HAP-1 (cell line): ENCODE data around the gene KCNIP1.
A peak's percentile ranks its signal among the peaks of the same experiment; 100 is the strongest.

Experiments used
- DNase-seq, 2 experiments: peaks; one replicate each; pipeline ENCODE4 v3.0.0-alpha.2; 2016 to 2020; ENCODE audit warnings: low spot score in 2 of 2
- H3K27me3 ChIP-seq: fragments of 250-450 bp; sonication (Bioruptor Pico); 2 replicates; pipeline ENCODE4 v1.5.1; 2020; ENCODE audit warnings: low read depth, mild to moderate bottlenecking, moderate library complexity
- H3K36me3 ChIP-seq: fragments of 250-450 bp; sonication (Bioruptor Pico); replicated peaks from 2 replicates; pipeline ENCODE4 v1.5.1; 2020; ENCODE audit warnings: mild to moderate bottlenecking
- H3K4me1 ChIP-seq: fragments of 250-450 bp; sonication (Bioruptor Pico); 2 replicates; pipeline ENCODE4 v1.5.1; 2020; ENCODE audit warnings: mild to moderate bottlenecking
- H3K4me3 ChIP-seq: fragments of 250-450 bp; sonication (Bioruptor Pico); 2 replicates; pipeline ENCODE4 v1.5.1; 2020; ENCODE audit warnings: mild to moderate bottlenecking, moderate library complexity
- H3K9me3 ChIP-seq: fragments of 250-450 bp; sonication (Bioruptor Pico); 2 replicates; pipeline ENCODE4 v1.5.1; 2020; ENCODE audit warnings: mild to moderate bottlenecking, moderate library complexity
- in situ Hi-C: fragments of 300-500 bp; cut with MboI; formaldehyde crosslinking; loops from 3 replicates; pipeline ENCODE4 v1.14.3; 2020; ENCODE audit warnings: low sequenced_read_pairs, inconsistent platforms, mixed read lengths

KCNIP1 gene

GRCh38 chr5:170631466-170632195, 127.8 kb downstream of the KCNIP1 start:
- in situ Hi-C loops = no loop called here
- DNase-seq = peak in 1 of 2 experiments; percentile 49
- H3K4me1 ChIP-seq = peaks cover 8% of the 10 kb centered on the region
- H3K4me3 ChIP-seq = no peak overlapping the region
- H3K27me3 ChIP-seq = no peaks in the 10 kb centered on the region
- H3K9me3 ChIP-seq = no peaks in the 10 kb centered on the region
- H3K36me3 ChIP-seq = no peaks in the 10 kb centered on the region

GRCh38 chr5:170632266-170632984, 128.6 kb downstream of the KCNIP1 start:
- H3K4me1 ChIP-seq = peaks cover 8% of the 10 kb centered on the region
- DNase-seq = no peak
- in situ Hi-C loops = no loop called here
- peak overlapping the region; percentile 18 for H3K4me3 ChIP-seq
- H3K27me3 ChIP-seq = no peaks in the 10 kb centered on the region
- H3K36me3 ChIP-seq = no peaks in the 10 kb centered on the region
- H3K9me3 ChIP-seq = no peaks in the 10 kb centered on the region

GRCh38 chr5:170632985-170633234, 129.1 kb downstream of the KCNIP1 start:
- peak in 1 of 2 experiments; percentile 84 for DNase-seq
- in situ Hi-C loops = no loop called here
- H3K4me1 ChIP-seq = peaks cover 8% of the 10 kb centered on the region
- H3K36me3 ChIP-seq = no peaks in the 10 kb centered on the region
- peak overlapping the region; percentile 18 for H3K4me3 ChIP-seq
- H3K9me3 ChIP-seq = no peaks in the 10 kb centered on the region
- no peaks in the 10 kb centered on the region for H3K27me3 ChIP-seq

GRCh38 chr5:170633235-170634081, 129.6 kb downstream of the KCNIP1 start:
- Histone ChIP-seq H3K4me1 (peaks cover 8% of the 10 kb centered on the region), H3K36me3 (no peaks in the 10 kb centered on the region), H3K4me3 (peak overlapping the region; percentile 18), H3K9me3 (no peaks in the 10 kb centered on the region), H3K27me3 (no peaks in the 10 kb centered on the region)
- in situ Hi-C loops = no loop called here
- peak; percentile 75 to 77 for DNase-seq

GRCh38 chr5:170634256-170634990, 130.6 kb downstream of the KCNIP1 start:
- DNase-seq = no peak
- no peaks in the 10 kb centered on the region for H3K36me3 ChIP-seq
- no peaks in the 10 kb centered on the region for H3K9me3 ChIP-seq
- in situ Hi-C loops = no loop called here
- H3K27me3 ChIP-seq = no peaks in the 10 kb centered on the region
- H3K4me1 ChIP-seq = peaks cover 8% of the 10 kb centered on the region
- H3K4me3 ChIP-seq = no peak overlapping the region

- Histone ChIP-seq H3K9me3 (no peaks in the 10 kb centered on the region), H3K4me3 (no peak overlapping the region), H3K36me3 (no peaks in the 10 kb centered on the region), H3K27me3 (no peaks in the 10 kb centered on the region), H3K4me1 (peaks cover 8% of the 10 kb centered on the region)
- in situ Hi-C loops = no loop called here
- DNase-seq = no peak
Measured at GRCh38 chr5:170635706-170636105, 131.9 kb downstream of the KCNIP1 start.

- Histone ChIP-seq H3K4me1 (peaks cover 8% of the 10 kb centered on the region), H3K9me3 (no peaks in the 10 kb centered on the region), H3K27me3 (peaks cover 2% of the 10 kb centered on the region; the same call in 1 of the 2 replicates), H3K36me3 (no peaks in the 10 kb centered on the region), H3K4me3 (no peak overlapping the region)
- in situ Hi-C loops = no loop called here
- no peak for DNase-seq
Measured at GRCh38 chr5:170636206-170636605, 132.4 kb downstream of the KCNIP1 start.

GRCh38 chr5:170636801-170637477, 133.1 kb downstream of the KCNIP1 start:
- peaks cover 8% of the 10 kb centered on the region for H3K4me1 ChIP-seq
- H3K9me3 ChIP-seq = no peaks in the 10 kb centered on the region
- no peak for DNase-seq
- in situ Hi-C loops = no loop called here
- no peak overlapping the region for H3K4me3 ChIP-seq
- H3K36me3 ChIP-seq = no peaks in the 10 kb centered on the region
- H3K27me3 ChIP-seq = peaks cover 3% of the 10 kb centered on the region; the same call in 1 of the 2 replicates

GRCh38 chr5:170638051-170638450, 134.2 kb downstream of the KCNIP1 start:
- Histone ChIP-seq H3K4me3 (no peak overlapping the region), H3K27me3 (peaks cover 12% of the 10 kb centered on the region), H3K9me3 (no peaks in the 10 kb centered on the region), H3K36me3 (no peaks in the 10 kb centered on the region), H3K4me1 (peaks cover 8% of the 10 kb centered on the region)
- in situ Hi-C loops = no loop called here
- no peak for DNase-seq

GRCh38 chr5:170638454-170639220, 134.8 kb downstream of the KCNIP1 start:
- peak; percentile 33 to 89 for DNase-seq
- peaks cover 6% of the 10 kb centered on the region for H3K4me1 ChIP-seq
- H3K4me3 ChIP-seq = no peak overlapping the region
- in situ Hi-C loops = no loop called here
- no peaks in the 10 kb centered on the region for H3K9me3 ChIP-seq
- no peaks in the 10 kb centered on the region for H3K36me3 ChIP-seq
- peaks cover 16% of the 10 kb centered on the region for H3K27me3 ChIP-seq

- H3K4me1 ChIP-seq = no peaks in the 10 kb centered on the region; the same call in 1 of the 2 replicates
- no peaks in the 10 kb centered on the region for H3K36me3 ChIP-seq
- H3K9me3 ChIP-seq = no peaks in the 10 kb centered on the region
- no peak overlapping the region for H3K4me3 ChIP-seq
- peaks cover 17% of the 10 kb centered on the region for H3K27me3 ChIP-seq
- in situ Hi-C loops = no loop called here
- DNase-seq = no peak
Measured at GRCh38 chr5:170639221-170639925, 135.6 kb downstream of the KCNIP1 start.
